A549 treated with AZD9567 at 1 μM for 4 hours (cell line): ENCODE measurements around the gene ITPA. TPM values are rescaled to one million over a fixed set of nuclear protein-coding genes. Genes with fewer than 3 reads are reported as not detected.

ENCODE experiments used
- total RNA-seq: library from RNA; stranded (reverse); fragments of 200-300 nt; extraction: Qiagen RNA extraction; gene quantifications from 5 replicates; pipeline ENCODE4 v1.2.3, GENCODE V29; 2022; ENCODE audit not compliant: insufficient read depth

The ITPA gene
- total RNA-seq, result 114 to 135 TPM (median 130 TPM) in 5 replicates

GRCh38 chr20:3209257-3209945 lies at the start of gene ITPA:
Gene ITPA (plus strand): TSS chr20:3209498. CDS start chr20:3209552, 54 bp downstream.

GRCh38 chr20:3172933-3173609 lies 36.2 kb upstream of the ITPA start, which contains the start of gene LZTS3:
Gene LZTS3 (minus strand): TSS chr20:3173549. CDS start chr20:3167163, 6,386 bp downstream.

GRCh38 chr20:3204124-3204794 lies 5.0 kb upstream of the ITPA start, which contains the start of gene DDRGK1:
Gene DDRGK1 (minus strand): TSS chr20:3204682. CDS start chr20:3204627, 55 bp downstream.

GRCh38 chr20:3239026-3239866 lies 29.9 kb downstream of the ITPA start, which contains the start of gene SLC4A11:
Gene SLC4A11 (minus strand): TSS chr20:3239190. CDS start chr20:3239137, 53 bp downstream.

Other genes starting within 250 kb of the ITPA start
- 0.23 to 0.52 TPM (median 0.46 TPM) in 4 of 5 replicates, not detected in the other for gene GNRH2, start 165.9 kb upstream of the ITPA start, total RNA-seq
- gene MRPS26, start 163.4 kb upstream of the ITPA start, total RNA-seq, result 100 to 174 TPM (median 163 TPM) in 5 replicates
- gene OXT, start 137.9 kb upstream of the ITPA start, total RNA-seq, result 0.26 TPM in 1 of 5 replicates, not detected in the others
- 0.20 TPM in 1 of 5 replicates, not detected in the others for gene AVP, start 124.8 kb upstream of the ITPA start, total RNA-seq
- 45.9 to 57.7 TPM (median 47.3 TPM) in 5 replicates for gene FASTKD5, start 49.6 kb upstream of the ITPA start, total RNA-seq
- 4.4 to 7.9 TPM (median 5.2 TPM) in 5 replicates for gene UBOX5, start 49.6 kb upstream of the ITPA start, total RNA-seq
- gene LZTS3, start 35.9 kb upstream of the ITPA start, total RNA-seq, result 4.0 to 4.9 TPM (median 4.2 TPM) in 5 replicates
- gene DDRGK1, start 4.8 kb upstream of the ITPA start, total RNA-seq, result 73.3 to 101 TPM (median 95.7 TPM) in 5 replicates
- 9.4 to 12.1 TPM (median 10.4 TPM) in 5 replicates for gene SLC4A11, start 29.7 kb downstream of the ITPA start, total RNA-seq
- 5.3 to 7.2 TPM (median 6.3 TPM) in 5 replicates for gene DNAAF9, start 198.2 kb downstream of the ITPA start, total RNA-seq